SK-N-SH (cell line): ENCODE results near the gene CEP95. TPM values are rescaled to one million over a fixed set of nuclear protein-coding genes. Genes with fewer than 3 reads are reported as not detected.
"Not testable (repeated sequence)": the region's sequence is repeated elsewhere in the genome, so short reads cannot be mapped to it uniquely, and the experiment has no call there.

ENCODE experiments used
- CTCF ChIA-PET: fragments of 300-600, 350-600 bp; formaldehyde crosslinking; extraction: SDS; loops from one replicate; lab custom pipeline; 2021; lab: Yijun Ruan, JAX
- POLR2A ChIA-PET: fragments of 350-600 bp; sonication (Branson Sonifier 250); formaldehyde crosslinking; extraction: SDS; loops from one replicate; lab custom pipeline; 2020; ENCODE audit warnings: antibody characterized with exemption, inconsistent platforms; lab: Yijun Ruan, JAX
- DNase-seq: peaks from one replicate; pipeline ENCODE4 v3.0.0; 2012
- H2AFZ ChIP-seq: fragments of 200-600 bp; sonication (generic); 2 replicates; pipeline ENCODE4 v1.8.1; 2016; ENCODE audit warnings: antibody characterized with exemption, mild to moderate bottlenecking, low read depth
- H3F3A ChIP-seq: fragments of 200-600 bp; sonication (generic); replicated peaks from 2 replicates; pipeline ENCODE3; 2016; ENCODE audit warnings: antibody characterized with exemption, mild to moderate bottlenecking; ENCODE audit not compliant: insufficient read depth
- H3K27ac ChIP-seq, 2 experiments: fragments of 200-500 bp in 1 of 2; fragments of 200-600 bp in 1 of 2; sonication (Bioruptor generic) in 1 of 2; sonication (generic), shearing (Covaris generic) in 1 of 2; 2 replicates each; pipeline versions ENCODE4 v1.5.1 to v1.6.1; 2014 to 2016; ENCODE audit warnings: low read depth in 2 of 2, inconsistent platforms in 1 of 2, low read length in 1 of 2, mild to moderate bottlenecking in 1 of 2, mixed read lengths in 1 of 2
- H3K27me3 ChIP-seq: fragments of 200-600 bp; sonication (generic), shearing (Covaris generic); 2 replicates; pipeline ENCODE4 v1.6.1; 2016; ENCODE audit warnings: mixed run types; ENCODE audit not compliant: insufficient read depth
- H3K36me3 ChIP-seq, 2 experiments: fragments of 200-500 bp in 1 of 2; fragments of 200-600 bp in 1 of 2; sonication (Bioruptor generic) in 1 of 2; sonication (generic) in 1 of 2; replicated peaks in 1 of 2; 2 replicates each; pipeline versions ENCODE3 to v1.5.1; 2014 to 2016; ENCODE audit warnings: low read length in 1 of 2, mild to moderate bottlenecking in 1 of 2; ENCODE audit not compliant: insufficient read depth in 2 of 2, control insufficient read depth in 1 of 2
- H3K4me1 ChIP-seq, 2 experiments: fragments of 200-500 bp in 1 of 2; fragments of 200-600 bp in 1 of 2; sonication (Bioruptor generic) in 1 of 2; sonication (generic), shearing (Covaris generic) in 1 of 2; 2 replicates each; pipeline versions ENCODE4 v1.5.1 to v1.6.1; 2014 to 2016; ENCODE audit warnings: low read depth in 1 of 2, low read length in 1 of 2, mixed run types in 1 of 2; ENCODE audit not compliant: insufficient read depth in 2 of 2, control insufficient read depth in 1 of 2
- H3K4me2 ChIP-seq: fragments of 200-600 bp; sonication (generic), shearing (Covaris generic); 2 replicates; pipeline ENCODE4 v1.6.1; 2017; ENCODE audit warnings: mixed run types
- H3K4me3 ChIP-seq, 2 experiments: fragments of 200-500 bp in 1 of 2; fragments of 200-600 bp in 1 of 2; sonication (Bioruptor generic) in 1 of 2; sonication (generic), shearing (Covaris generic) in 1 of 2; 2 replicates each; pipeline versions ENCODE4 v1.5.1 to v1.8.1; 2014 to 2016; ENCODE audit warnings: low read depth in 2 of 2, inconsistent platforms in 1 of 2, low read length in 1 of 2, mild to moderate bottlenecking in 1 of 2, mixed read lengths in 1 of 2, moderate library complexity in 1 of 2
- H3K79me2 ChIP-seq: fragments of 200-600 bp; sonication (generic); 2 replicates; pipeline ENCODE4 v1.8.1; 2017; ENCODE audit warnings: mild to moderate bottlenecking; ENCODE audit not compliant: insufficient read depth
- H3K9ac ChIP-seq: fragments of 200-600 bp; sonication (generic); 2 replicates; pipeline ENCODE4 v1.6.1; 2017; ENCODE audit warnings: mixed run types
- H3K9me2 ChIP-seq: fragments of 200-600 bp; sonication (generic); 2 replicates; pipeline ENCODE4 v1.6.1; 2017; ENCODE audit warnings: mixed run types
- H3K9me3 ChIP-seq: fragments of 200-600 bp; sonication (generic); 2 replicates; pipeline ENCODE4 v1.6.1; 2017; ENCODE audit warnings: mixed run types, mild to moderate bottlenecking, moderate library complexity
- H4K20me1 ChIP-seq: fragments of 200-600 bp; sonication (generic); 2 replicates; pipeline ENCODE4 v1.6.1; 2017; ENCODE audit warnings: mild to moderate bottlenecking, mixed run types; ENCODE audit not compliant: insufficient read depth
- CTCF ChIP-seq: fragments of 200-600 bp; sonication (generic); IDR thresholded peaks from 2 replicates; pipeline ENCODE4 v1.6.1; 2017; ENCODE audit warnings: antibody characterized with exemption, mild to moderate bottlenecking, moderate library complexity
- EP300 ChIP-seq, 2 experiments: IDR thresholded peaks; 2 replicates each; pipeline versions ENCODE4 v1.4.0 to v1.6.1; 2012; ENCODE audit warnings: borderline replicate concordance in 1 of 2, low read depth in 1 of 2, low read length in 1 of 2
- EZH2phosphoT487 ChIP-seq: fragments of 200-600 bp; sonication (generic); IDR thresholded peaks from 2 replicates; pipeline ENCODE4 v1.6.1; 2017; ENCODE audit warnings: low read depth, mixed run types, mild to moderate bottlenecking, antibody characterized with exemption, moderate library complexity, borderline replicate concordance
- FOSL2 ChIP-seq: IDR thresholded peaks from 2 replicates; pipeline ENCODE4 v1.4.0; 2012; ENCODE audit warnings: low read depth, mild to moderate bottlenecking, moderate library complexity, borderline replicate concordance
- MXI1 ChIP-seq: IDR thresholded peaks from 2 replicates; pipeline ENCODE4 v1.6.1; 2012; ENCODE audit warnings: mild to moderate bottlenecking, low read depth, low read length, improper control_type of control experiment
- NFIC ChIP-seq: IDR thresholded peaks from 2 replicates; pipeline ENCODE4 v1.4.0; 2012; ENCODE audit warnings: borderline replicate concordance
- NRF1 ChIP-seq: IDR thresholded peaks from 2 replicates; pipeline ENCODE4 v1.6.1; 2012; ENCODE audit warnings: low read depth, mild to moderate bottlenecking, low read length
- PBX3 ChIP-seq: IDR thresholded peaks from 2 replicates; pipeline ENCODE4; 2012
- POLR2AphosphoS5 ChIP-seq: IDR thresholded peaks from 2 replicates; pipeline ENCODE4 v1.6.1; 2012; ENCODE audit warnings: low read depth, low read length
- RFX5 ChIP-seq: IDR thresholded peaks from 2 replicates; pipeline ENCODE4 v1.6.1; 2012; ENCODE audit warnings: mild to moderate bottlenecking, improper control_type of control experiment, low read length
- RXRA ChIP-seq: IDR thresholded peaks from 2 replicates; pipeline ENCODE4 v1.4.0; 2012; ENCODE audit warnings: low read depth, mild to moderate bottlenecking, borderline replicate concordance
- WGBS: methylation state at CpG from one replicate; pipeline ENCODE4 v1.1.6; 2017; ENCODE audit warnings: low lambda C conversion rate; 5-methylcytosine and 5-hydroxymethylcytosine counted together
- polyA plus RNA-seq, 3 experiments: library from polyadenylated mRNA; depleted of rRNA; stranded (reverse); fragments of >200 nt; gene quantifications; 2 replicates each; pipeline ENCODE4 v1.2.3, GENCODE V29; 2012
- TF ChIP-seq, protein P1 (sequence below): fragments of 150-350 bp; IDR thresholded peaks from 2 replicates; pipeline ENCODE4 v1.6.1; 2016; ENCODE audit warnings: mild to moderate bottlenecking, low read depth, low read length

CEP95 gene
- polyA plus RNA-seq, 1 of the 3 experiments (the other 2 are of a cell fraction), result 30.8 TPM

DNA sequence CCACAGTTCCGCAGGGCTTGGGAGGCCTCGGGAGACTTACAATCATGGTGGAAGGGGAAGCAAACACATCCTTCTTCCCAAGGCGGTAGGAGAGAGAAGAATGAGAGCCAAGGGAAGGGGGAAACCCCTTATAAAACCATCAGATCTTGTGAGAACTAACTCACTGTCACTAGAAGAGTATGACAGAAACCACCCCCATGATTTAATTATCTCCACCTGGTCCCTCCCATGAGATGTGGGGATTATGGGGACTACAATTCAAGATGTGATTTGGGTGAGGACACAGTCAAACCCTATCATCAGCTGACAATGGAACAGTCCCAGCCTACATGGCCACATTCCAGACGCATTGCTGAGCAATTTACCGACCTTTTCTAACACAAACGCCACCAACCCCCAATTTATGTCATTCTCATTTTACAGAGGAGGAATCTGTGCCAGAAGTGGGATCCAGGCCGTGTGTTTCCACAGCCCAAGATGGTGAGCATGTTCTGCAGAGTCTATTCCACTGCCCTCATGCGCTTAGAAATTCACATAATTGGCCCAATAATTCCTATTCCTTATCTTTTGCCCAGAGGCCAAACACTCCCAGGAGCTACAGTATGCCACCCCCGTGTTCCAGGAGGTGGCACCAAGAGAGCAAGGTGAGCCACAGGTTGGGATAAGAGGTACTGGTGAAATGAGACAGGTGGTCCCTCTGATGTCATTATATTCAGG, 40.6 kb upstream of the CEP95 start:
- Histone ChIP-seq H3K4me1 (no peaks in the 10 kb centered on the region), H4K20me1 (no peaks in the 10 kb centered on the region), H3K27ac (no peak overlapping the region), H3K4me3 (no peak overlapping the region), H3K9me2 (no peaks in the 10 kb centered on the region), H3K9me3 (no peaks in the 10 kb centered on the region), H3K9ac (no peak overlapping the region), H2AFZ (no peak overlapping the region), H3K36me3 (no peaks in the 10 kb centered on the region), H3K79me2 (no peaks in the 10 kb centered on the region), H3K27me3 (no peaks in the 10 kb centered on the region), H3K4me2 (no peak overlapping the region), H3F3A (no peaks in the 10 kb centered on the region)
- ChIA-PET CTCF (interaction anchor here (1.0 to 2.4 kb wide), 5 partner anchors 9 to 47 kb away, joined by 3 to 13 read pairs (median 3); no protein-coding TSS in a partner anchor), POLR2A (no interaction called here)
- 62% methylated on average over 9 of the region's 9 CpGs for WGBS
- no peak for DNase-seq
- no peak for TF ChIP-seq EZH2phosphoT487
- TF ChIP-seq POLR2AphosphoS5, result no peak
- no peak for TF ChIP-seq FOSL2
- TF ChIP-seq NFIC, result no peak
- TF ChIP-seq PBX3, result no peak
- TF ChIP-seq, protein P1, sequence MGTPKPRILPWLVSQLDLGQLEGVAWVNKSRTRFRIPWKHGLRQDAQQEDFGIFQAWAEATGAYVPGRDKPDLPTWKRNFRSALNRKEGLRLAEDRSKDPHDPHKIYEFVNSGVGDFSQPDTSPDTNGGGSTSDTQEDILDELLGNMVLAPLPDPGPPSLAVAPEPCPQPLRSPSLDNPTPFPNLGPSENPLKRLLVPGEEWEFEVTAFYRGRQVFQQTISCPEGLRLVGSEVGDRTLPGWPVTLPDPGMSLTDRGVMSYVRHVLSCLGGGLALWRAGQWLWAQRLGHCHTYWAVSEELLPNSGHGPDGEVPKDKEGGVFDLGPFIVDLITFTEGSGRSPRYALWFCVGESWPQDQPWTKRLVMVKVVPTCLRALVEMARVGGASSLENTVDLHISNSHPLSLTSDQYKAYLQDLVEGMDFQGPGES, result no peak
- no peak for TF ChIP-seq NRF1
- no peak for TF ChIP-seq MXI1
- no peak for TF ChIP-seq RFX5
- TF ChIP-seq CTCF, result no peak
- TF ChIP-seq RXRA, result no peak
- TF ChIP-seq EP300 (IDR thresholded peaks at IDR 0.05; ENCODE audit: borderline replicate concordance in 1 of 2, low read depth in 1 of 2, low read length in 1 of 2), result no peak

DNA sequence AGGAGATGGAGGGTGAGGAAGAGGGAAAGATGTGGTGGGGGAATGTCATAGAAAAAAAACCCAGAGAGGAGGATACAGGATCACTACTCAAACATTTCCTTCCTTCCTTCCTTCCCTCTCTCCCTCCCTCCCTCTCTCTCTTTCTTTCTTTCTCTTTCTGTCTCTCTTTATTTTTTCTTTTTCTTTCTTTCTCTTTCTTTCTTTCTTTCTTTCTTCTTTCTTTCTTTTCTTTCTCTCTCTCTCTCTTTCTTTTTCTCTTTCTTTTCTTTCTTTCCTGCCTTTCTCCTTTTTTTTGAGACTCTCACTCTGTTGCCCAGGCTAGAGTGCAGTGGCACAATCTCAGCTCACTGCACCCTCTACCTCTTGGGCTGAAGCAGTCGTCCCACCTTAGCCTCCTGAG, 39.9 kb upstream of the CEP95 start:
- H3F3A ChIP-seq, H3K4me3 ChIP-seq, H3K4me1 ChIP-seq, H3K9me2 ChIP-seq, H3K27ac ChIP-seq, H3K79me2 ChIP-seq, H2AFZ ChIP-seq, H3K36me3 ChIP-seq, H3K27me3 ChIP-seq, H3K9me3 ChIP-seq, H4K20me1 ChIP-seq, POLR2A ChIA-PET, H3K9ac ChIP-seq, DNase-seq, H3K4me2 ChIP-seq: not testable (repeated sequence)
- 21% methylated on average over 1 of the region's 1 CpG for WGBS
- CTCF ChIA-PET, result interaction anchor here (0.7 to 2.4 kb wide), 6 partner anchors 10 to 47 kb away, joined by 3 to 13 read pairs (median 3); no protein-coding TSS in a partner anchor
